Measurements from ENCODE around the gene CERS6.

- TF ChIP-seq POLR2A (IDR thresholded peaks at IDR 0.05) (no peak), CTCF (IDR thresholded peaks at IDR 0.05) (no peak), POLR2AphosphoS5 (IDR thresholded peaks at IDR 0.05) (no peak)
Measured at GRCh38 chr2:168694173-168694572, 238.1 kb downstream of the CERS6 start.

Data from breast epithelium (tissue), 3 donors.